CD1c-positive myeloid dendritic cell (primary cell): Measurements from ENCODE around the gene GIMAP5.
A peak's percentile ranks its signal among the peaks of the same experiment; 100 is the strongest.

Experiments used
- DNase-seq: peaks from one replicate; pipeline ENCODE4 v3.0.0-alpha.2; 2016; ENCODE audit errors: extremely low spot score

Gene GIMAP5

GRCh38 chr7:150737265-150738055 is at the start of gene GIMAP5:
Gene GIMAP5 (plus strand): TSS chr7:150737418. CDS start chr7:150740885, 3,467 bp downstream.
- DNase-seq, result peak; percentile 44

DNA sequence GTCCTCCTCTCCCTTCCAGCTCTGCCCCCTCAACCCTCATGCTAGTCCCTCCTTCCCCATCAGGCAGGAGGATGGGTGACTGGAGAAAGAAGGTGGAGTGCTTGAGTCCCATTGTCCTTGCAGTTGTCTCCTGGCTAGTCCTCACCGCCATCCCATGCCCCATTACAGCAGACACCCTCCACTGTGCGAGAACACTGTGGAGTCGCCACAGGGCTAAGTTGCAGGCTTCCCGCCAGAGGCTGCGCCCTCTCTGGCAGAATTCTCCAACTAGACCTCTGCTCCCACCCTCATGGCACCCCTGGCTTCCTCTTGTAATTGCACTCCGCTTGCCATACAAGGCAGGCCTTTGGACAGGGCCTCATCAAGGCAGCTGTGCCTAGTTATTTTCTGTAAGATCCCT is 48.6 kb upstream of the GIMAP5 start:
- DNase-seq, result no peak

DNA sequence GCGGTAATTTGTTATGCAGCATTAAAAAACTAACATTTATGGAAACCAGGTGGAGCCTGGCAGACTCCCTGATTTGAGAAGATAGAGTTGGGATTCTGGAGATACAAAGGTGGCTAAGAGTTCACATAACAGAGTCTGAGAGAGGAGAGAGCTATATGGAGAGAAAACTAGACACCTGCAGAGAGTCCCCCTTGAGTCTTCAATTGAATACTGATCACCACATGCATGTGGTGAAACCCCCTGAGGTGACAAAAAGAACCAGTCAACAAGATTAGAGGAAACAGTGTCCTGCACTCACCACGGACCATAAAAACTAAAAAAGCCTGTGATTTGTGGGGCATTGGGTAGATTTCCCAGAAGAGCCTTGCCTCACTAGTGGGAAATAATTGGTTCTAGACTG is 41.6 kb upstream of the GIMAP5 start:
- no peak for DNase-seq

- DNase-seq, result no peak
Measured at GRCh38 chr7:150703209-150703608, 34.0 kb upstream of the GIMAP5 start.

DNA sequence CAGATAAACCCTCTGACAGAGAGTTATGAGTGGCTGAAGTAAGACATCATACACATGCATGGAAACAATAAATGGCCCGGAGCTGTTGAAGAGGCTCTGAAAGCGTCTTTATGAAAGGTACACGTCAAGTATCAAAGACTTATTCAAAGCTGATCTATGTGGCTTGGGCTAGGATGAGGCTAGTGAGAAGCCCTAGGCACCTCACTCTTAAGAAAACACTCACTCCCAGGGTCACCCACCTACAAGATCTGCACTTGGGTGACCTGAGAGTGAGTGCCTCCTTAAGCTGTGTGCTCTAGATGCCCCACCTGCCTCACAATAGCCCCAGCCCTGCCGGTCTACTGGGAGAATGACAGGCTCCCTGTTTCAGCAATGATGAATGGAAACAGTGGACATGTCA is 21.9 kb upstream of the GIMAP5 start:
- DNase-seq, result no peak

DNA sequence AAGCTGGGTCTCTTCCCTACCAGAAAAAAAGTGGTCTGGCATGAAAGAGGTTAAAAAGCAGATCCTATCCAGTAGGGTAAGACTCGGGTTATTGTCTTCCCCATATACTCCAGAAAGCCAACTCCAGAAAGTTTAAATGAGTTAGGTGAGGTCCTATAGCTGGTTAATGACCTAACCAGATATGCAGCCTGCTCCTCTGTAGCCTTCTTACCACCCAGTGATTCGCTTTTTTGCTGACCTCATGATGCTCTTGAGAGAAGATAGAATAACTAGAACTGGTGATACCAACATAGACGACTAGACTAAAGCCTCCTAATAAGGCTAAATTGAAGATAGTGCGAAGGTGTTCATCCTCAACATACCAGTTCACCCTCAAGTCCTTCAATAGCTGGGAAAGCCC is 21.5 kb upstream of the GIMAP5 start:
- DNase-seq, result no peak

DNA sequence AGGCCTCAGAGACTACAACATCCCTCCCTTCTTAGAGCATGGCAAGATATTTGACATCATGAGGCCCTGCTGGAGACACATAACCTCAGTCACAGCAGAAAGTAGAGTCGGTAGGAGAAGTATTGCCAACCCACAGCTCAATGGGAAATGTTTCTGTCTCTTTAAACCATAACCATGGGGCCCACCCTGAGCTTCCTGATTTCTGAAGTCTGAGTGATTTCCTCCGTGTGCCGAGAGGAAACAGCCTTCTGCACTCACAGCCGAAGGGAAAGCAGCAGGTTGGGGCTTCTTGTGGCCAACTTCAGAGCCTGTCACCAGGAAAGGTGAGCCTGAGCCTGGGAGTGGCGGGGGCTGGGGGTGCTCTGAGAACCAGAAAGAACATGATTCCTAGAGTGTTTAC is 20.9 kb upstream of the GIMAP5 start, which contains the start of gene GIMAP1:
Gene GIMAP1, plus strand, starts transcription at position 246 of the 400 bp plus-strand sequence. CDS start 2,435 bp downstream, outside the sequence.
- peak; percentile 72 for DNase-seq

- DNase-seq, result no peak
Measured at GRCh38 chr7:150716939-150717338, 20.3 kb upstream of the GIMAP5 start.

DNA sequence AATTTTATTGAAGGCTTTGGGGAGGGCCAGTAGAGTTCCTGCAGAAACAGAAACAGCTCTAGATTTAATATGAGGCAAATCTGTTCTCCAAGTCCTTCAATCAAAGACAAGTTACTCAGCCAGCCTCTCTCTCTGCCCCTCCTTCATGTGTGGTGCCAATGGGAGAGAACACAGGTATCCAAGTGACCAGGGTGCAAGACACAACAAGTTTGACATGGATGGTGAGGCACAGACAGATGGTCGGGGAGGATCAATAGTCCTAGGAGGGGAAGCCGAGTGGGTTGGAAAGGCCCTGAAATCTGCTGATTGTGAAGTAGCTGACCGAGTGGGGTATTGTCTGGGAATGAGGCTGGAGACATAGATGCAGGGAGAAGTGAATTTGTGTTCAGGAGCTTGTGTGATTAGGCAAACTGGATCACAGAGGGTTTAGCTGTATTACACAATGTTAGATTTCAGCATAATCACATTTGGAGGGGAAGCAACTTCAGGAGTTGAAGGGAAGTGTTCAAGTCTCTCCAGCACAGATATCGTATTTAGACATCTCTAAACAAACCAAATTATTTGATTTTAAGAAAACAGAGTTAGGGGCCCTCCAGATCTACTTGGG is 19.3 kb upstream of the GIMAP5 start:
- DNase-seq, result peak; percentile 66

- no peak for DNase-seq
Measured at GRCh38 chr7:150719436-150719835, 17.8 kb upstream of the GIMAP5 start.

- DNase-seq, result no peak
Measured at GRCh38 chr7:150719960-150720891, 17.0 kb upstream of the GIMAP5 start.

DNA sequence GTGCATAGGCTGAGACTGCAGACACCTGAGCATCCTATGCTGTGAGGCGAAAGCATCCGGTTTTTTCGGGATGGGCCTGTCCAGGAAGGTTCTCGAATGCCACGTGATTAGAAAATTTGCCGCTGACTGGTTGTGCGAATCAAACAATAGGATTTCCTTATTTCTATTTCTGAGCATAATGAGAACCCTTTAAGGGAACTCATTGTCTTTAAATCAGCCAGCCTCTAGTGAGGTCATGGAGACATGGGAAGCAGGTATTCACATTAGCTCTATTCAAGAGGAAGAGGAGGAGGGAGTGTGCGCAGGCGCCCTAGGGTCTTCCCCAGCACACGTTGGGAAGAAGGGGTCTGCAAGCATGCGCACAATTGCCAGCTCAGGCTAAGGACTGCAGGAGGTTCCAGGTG is 15.2 kb upstream of the GIMAP5 start:
- no peak for DNase-seq

- no peak for DNase-seq
Measured at GRCh38 chr7:150722431-150722931, 14.7 kb upstream of the GIMAP5 start.

GRCh38 chr7:150723467-150723866 is 13.8 kb upstream of the GIMAP5 start:
- no peak for DNase-seq

- DNase-seq, result no peak
Measured at GRCh38 chr7:150727381-150727780, 9.8 kb upstream of the GIMAP5 start.

GRCh38 chr7:150728011-150728410 is 9.2 kb upstream of the GIMAP5 start:
- DNase-seq, result no peak

GRCh38 chr7:150728609-150729008 is 8.6 kb upstream of the GIMAP5 start:
- DNase-seq, result no peak

GRCh38 chr7:150731916-150732315 is 5.3 kb upstream of the GIMAP5 start:
- no peak for DNase-seq

GRCh38 chr7:150732786-150733481 is 4.3 kb upstream of the GIMAP5 start:
- DNase-seq, result no peak

DNA sequence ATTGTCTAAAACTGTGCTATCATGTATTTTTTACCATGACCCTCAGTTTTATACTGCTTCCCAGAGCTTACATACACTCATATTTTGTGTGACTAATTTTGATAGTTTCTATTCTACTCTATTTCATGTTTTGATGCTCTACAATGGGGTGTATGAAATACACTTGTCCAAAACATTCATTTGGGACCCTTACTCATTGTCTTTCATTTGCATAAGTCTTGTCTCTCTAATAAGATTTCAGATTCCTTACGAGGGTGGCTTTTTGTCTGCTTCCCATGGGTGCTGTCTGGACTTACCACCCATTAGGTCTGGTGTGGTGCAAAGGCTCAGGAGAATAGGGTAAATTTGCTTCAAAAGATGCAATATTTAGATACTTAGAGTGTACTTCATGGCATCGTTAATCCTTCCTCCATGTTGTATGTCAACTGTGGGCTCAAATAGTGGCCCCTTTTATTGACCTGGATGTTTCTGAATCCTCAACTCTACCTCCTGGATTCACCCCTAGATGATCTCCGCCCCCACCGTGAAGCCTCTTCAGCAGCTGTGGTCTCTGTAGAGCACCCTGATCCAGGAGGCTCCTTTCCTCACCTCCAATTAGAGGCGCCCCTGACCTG is 3.6 kb upstream of the GIMAP5 start:
- no peak for DNase-seq

- DNase-seq, result peak; percentile 48
Measured at GRCh38 chr7:150734254-150734653, 3.0 kb upstream of the GIMAP5 start.
